ENCODE measurements around the gene POTEJ.
"Not testable (repeated sequence)": the region's sequence is repeated elsewhere in the genome, so short reads cannot be mapped to it uniquely, and the experiment has no call there.

DNA sequence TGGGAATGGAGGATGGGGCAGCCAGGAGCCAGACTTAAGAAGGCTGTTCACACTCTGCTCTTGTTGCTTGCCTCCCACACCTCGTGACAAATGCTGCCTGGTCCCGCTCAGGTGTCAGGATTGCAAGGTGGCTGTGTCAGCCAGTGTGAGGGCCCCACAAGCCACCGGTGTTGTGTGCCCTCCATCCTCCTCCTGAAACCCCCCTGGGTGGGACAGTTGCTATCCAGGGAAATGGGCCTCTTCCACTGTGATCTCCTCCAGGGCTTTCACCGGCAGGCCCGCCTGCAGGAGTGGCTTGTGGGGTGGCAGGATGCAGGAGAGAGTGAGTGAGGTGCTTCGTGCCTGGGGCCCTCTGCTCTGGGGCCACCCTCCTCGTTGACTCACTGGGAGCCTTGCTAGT, 28.3 kb upstream of the POTEJ start:
- TF ChIP-seq, protein P1, sequence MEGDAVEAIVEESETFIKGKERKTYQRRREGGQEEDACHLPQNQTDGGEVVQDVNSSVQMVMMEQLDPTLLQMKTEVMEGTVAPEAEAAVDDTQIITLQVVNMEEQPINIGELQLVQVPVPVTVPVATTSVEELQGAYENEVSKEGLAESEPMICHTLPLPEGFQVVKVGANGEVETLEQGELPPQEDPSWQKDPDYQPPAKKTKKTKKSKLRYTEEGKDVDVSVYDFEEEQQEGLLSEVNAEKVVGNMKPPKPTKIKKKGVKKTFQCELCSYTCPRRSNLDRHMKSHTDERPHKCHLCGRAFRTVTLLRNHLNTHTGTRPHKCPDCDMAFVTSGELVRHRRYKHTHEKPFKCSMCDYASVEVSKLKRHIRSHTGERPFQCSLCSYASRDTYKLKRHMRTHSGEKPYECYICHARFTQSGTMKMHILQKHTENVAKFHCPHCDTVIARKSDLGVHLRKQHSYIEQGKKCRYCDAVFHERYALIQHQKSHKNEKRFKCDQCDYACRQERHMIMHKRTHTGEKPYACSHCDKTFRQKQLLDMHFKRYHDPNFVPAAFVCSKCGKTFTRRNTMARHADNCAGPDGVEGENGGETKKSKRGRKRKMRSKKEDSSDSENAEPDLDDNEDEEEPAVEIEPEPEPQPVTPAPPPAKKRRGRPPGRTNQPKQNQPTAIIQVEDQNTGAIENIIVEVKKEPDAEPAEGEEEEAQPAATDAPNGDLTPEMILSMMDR (IDR thresholded peaks at IDR 0.05) = not testable (repeated sequence)
- TF ChIP-seq ZFX (IDR thresholded peaks at IDR 0.05; ENCODE audit: borderline replicate concordance) = not testable (repeated sequence)
